AML-193 (cell line): ENCODE results near the gene CST8.

Experiments
- DNase-seq, 2 experiments: peaks; one replicate each; lab custom pipeline; 2025; lab: John Stamatoyannopoulos, UW

CST8 gene

DNA sequence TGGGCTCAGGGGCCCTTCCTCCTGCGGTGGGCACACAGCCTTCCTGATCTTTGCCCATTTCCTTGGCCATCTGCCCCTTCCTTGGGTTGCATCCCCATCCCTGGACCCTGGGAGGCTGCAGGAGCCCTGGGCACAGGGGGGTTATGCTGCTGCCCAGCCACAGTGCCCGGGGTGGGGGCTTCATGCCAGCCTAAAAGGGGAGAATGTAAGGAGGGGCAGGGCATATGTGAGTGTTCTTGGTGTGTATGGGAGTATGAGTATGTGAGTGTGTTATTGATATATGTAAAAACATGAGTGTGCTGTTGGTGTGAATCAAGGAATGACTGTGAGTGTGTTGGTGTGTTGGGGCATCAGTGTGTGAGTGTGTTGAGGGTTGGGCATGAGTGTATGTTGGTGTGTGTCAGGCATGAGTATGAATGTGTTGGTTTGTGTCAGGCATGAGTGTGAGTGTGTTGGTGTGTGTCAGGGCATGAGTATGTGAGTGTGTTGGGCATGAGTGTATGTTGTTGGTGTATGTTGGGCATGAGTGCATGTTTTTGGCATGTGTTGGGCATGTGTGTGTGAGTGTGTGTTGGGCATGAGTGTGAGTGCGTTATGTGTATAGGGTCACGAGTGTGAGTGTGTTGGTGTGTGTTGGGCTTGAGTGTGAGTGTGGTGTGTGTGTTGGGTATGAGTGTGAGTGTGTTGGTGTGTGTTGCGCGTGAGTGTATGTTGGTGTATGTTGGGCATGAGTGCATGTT is 14.7 kb upstream of the CST8 start:
- DNase-seq, result no peak

DNA sequence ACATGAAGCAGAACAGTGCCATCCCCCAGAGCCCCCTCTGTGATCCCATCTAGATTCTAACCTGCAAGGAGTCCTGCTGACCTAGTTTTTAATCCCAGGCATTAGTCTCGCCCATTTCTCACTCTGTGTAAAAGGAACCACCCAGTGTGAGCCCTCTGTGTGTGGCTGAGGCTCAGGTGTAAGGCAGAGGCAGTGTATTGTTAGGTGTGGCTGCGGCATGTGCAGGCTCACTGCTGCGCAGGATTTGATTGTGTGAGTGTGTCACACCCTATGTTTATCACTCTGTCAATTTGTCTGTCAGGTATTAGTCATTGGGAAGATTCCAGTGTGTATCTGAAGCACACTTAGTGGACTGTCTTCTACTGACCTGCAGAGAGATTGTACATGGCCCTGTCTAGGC is 13.7 kb upstream of the CST8 start:
- no peak for DNase-seq

DNA sequence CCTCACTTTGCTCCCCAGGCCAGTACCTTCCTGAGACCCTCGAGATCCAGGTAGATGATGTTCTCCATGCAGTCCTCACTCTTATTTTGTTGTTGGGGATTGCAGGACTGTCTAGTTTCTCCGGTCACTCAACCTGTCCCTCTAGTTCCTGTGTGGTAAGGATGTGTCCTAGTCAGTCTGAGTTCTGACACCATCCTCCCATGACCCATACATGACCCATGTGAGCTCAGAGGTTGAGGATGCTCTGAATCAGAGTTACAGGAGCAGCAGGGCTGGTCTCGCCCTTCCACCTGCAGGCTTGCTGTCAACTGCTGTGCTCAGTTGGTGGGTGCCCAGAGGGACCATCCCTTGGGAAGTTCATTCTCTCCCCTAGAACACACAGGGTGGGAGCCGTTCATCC is 11.9 kb upstream of the CST8 start:
- no peak for DNase-seq

DNA sequence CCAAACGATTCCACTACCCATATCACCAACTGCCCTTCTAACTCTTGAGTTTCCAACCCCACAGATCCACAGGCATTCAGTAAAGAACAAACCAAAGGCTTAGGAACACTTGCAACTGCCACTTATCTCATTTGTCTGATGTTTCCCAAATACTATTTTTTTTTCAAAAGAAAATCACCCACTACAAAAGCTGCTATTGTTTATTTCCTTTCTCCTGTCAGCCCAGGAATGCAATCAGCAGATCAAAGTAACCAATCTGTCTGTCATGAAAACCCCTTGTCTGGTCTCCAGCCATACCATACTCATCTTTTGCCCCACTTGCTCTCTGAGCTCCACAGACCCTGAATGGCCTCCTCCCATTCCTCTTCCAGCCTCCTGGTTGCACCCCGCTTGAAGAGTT is 8.8 kb upstream of the CST8 start:
- no peak for DNase-seq

DNA sequence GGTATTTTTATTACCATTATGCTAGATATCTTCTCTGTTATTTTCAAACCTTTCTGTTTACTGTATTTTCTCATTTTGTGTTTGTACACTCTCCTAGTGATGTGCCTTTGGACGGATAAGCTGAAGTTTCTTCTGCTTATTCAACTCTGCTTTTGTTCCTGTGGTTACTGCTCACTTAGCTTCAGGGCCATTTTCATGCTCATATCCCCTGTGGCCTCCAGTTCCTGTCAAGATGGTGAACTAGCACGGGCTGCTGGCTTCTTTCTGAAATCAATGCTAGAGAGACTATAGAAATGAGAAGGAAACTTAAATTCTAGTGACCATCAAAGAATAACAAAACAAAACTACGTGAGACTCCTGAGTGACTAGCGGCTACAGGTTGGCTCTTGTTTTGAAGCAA is 6.8 kb upstream of the CST8 start:
- DNase-seq, result no peak

DNA sequence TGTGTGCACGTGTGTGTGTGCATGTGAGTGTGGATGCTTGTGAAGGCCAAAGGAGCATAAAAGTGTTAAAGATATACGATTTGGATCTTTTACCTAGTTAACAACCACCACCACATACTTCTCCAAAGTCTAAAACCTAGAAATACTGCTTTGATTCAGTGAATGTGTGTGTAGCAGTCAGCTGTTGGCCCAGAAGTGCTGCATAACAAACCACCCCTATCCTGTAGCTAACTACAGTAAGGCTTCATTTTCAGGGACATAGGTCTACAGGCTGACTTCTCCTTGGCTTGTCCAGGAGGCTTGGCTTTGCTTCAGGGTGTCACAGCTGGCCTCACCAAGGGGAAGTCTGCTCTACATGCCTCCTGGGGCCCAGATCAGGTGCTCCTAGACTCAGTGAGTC is 2.4 kb upstream of the CST8 start:
- no peak for DNase-seq

DNA sequence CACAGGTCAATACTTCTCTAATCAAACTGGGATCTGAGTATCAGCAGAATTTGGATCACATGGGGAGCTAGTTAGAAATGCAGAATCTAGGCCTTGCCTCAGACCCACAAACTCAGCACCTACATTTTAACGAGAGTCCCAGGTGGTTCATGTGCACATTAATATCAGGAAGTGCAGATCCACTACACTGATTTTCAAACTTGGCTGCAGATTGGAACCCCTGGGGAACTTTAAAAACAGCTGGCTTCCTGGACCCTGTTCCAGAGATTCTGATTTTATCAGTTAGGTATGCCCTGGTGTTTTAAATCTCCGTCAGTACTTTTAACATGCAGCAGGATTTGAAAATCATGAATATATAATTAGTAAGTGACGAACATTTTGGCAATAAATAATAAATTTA is 1.9 kb upstream of the CST8 start:
- no peak for DNase-seq

DNA sequence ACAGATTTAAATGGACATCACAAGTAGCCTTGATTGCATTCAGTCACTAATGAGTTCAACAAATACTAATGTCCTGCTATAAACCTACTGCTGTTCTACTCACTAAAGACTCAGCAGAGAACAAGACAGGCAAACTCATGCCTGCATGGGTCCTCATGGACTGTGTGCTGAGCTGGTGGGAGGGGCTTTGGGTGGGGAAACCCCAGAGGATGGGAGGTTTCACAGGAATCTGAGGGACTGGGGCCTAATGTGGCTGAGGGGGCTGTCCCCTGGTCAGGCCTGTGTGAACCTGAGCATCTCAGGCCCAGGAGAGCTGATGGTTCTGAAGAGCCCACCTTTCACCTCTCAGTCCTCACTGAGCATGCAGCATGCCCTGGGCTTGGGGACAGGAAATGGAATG is 1.4 kb downstream of the CST8 start:
- no peak for DNase-seq

DNA sequence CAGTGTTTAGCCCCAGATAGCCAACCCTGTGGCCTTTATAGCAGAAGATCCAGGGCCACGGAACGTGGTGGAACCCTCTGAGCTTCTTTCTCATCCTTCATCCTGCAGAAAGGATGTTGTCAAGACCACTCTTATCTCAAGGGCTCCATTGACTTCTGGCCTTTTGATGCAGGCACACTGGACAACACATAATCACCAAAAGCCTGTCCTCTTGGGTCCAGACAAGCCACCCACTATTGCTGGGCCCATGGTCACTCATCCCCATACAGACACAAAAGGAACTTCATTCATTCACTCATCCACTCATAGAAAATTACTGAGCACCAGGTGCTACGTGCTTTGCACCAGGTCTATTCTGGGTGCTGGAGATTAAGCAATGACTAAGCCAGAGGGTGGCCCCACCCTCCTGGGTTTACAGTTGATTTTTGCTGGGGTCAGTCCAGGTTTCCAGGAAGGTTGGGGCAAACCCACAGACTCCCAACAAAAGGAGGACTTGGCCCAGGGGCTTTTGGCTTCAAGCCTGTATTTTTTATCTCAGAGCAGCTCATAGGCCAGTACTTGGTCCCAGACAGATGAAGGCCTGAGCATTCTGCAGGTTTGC is 2.4 kb downstream of the CST8 start:
- no peak for DNase-seq

DNA sequence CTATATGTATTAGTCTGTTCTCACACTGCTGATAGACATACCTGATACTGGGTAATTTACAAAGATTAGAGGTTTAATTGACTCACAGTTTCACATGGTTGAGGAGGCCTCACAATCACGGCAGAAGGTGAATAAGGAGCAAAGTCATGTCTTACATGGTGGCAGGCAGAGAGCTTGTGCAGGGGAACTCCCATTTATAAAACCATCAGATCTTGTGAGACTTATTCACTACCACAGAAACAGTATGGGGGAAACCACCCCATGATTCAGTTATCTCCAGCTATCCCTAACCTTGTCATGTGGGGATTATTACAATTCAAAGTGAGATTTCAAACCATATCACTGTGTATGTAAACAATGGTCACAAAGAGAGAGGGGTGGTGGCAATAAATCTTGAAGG is 6.6 kb downstream of the CST8 start:
- DNase-seq, result no peak

DNA sequence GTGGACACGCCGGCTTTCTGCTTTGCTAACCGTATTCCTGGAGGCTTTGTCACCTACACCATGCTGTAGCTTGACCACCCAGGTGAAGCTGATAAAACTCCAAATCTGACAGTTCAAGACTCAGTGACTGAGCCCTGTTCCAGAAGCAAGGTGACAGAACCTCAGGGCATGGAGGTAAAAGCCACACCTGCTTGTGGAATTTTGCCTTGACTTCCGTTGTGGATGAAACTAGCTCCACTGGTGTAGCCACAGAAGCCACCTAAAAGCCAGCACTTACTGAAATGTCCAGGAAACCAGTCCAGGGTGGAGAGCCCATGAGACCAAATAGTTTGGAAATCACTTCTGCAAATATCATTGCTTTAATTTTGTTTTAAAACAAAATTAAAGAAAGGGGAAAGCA is 11.0 kb downstream of the CST8 start:
- no peak for DNase-seq

DNA sequence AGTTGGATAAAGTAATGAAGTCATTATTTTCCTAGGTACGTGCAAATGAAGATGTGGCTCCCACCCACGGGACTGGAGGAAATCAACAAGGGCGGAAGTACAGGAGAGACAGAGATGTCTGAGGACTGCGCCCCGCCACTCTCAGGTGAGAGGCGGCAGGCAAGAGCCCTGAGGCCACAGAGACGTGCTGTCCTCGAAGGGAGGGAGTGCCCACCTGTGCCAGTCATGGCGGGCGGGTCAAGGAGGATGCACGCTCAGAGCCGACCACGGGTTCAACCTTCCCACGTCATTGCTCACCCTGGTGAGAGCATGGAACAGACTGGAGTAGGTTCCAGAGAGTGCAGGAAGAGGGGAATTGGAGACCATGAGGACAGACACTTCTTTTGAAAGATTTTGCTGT is 12.7 kb downstream of the CST8 start:
- DNase-seq, result no peak

DNA sequence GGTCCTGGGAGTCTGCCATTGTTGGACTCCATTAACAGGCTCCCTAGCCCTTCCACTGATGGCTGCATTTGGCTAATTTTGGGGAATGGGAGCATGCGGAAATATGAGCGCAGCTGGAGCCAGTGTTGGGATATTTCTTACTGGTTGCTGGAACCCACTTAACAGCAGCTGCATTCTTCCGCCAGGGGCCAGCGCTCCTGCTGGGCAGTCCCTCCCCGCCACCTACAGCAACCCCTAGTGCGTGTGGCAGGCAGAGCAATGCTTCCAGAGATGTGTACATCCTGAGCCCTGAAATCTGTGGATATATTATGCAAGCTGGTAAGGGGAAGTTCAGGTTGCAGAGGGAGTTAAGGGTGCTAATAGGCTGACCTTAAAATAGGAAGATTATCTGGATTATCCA is 16.4 kb downstream of the CST8 start:
- DNase-seq, result no peak

DNA sequence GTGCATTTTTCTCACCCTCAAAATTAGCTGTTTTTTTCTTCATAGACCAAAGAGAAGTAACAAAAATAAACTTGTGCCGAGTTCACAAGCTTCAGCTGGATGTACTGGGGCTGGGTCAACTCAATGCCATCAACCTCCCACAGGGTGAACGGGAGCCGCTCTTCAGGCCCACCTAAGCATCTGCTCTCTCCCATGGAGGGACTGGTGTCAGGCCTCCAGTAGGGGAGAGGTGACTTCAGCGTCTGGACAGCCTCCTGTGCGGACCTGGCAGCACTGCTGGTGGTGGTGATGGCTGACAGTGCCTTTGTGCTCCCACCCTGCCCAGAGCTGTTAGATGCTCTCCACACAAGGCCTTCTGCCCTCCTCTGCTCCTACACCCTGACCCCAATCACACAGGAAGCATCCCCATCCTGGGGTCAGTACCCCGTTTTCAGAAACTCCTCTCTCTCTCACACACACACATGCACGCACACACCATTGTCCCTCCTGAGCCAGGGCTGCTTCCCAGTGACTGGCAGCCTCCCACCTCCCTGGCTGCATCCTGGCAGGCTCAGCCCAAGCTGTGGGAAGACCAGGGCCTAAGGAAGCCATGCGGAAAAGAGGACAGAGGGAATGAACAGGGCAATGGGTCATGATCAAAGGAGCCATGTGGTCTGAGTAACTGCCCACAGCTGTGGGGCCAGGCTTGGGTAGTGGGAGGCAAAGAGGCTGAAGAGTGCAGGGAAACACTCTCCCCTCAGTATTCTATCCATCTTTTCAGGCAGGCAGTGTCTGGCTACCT is 17.7 kb downstream of the CST8 start:
- no peak for DNase-seq

DNA sequence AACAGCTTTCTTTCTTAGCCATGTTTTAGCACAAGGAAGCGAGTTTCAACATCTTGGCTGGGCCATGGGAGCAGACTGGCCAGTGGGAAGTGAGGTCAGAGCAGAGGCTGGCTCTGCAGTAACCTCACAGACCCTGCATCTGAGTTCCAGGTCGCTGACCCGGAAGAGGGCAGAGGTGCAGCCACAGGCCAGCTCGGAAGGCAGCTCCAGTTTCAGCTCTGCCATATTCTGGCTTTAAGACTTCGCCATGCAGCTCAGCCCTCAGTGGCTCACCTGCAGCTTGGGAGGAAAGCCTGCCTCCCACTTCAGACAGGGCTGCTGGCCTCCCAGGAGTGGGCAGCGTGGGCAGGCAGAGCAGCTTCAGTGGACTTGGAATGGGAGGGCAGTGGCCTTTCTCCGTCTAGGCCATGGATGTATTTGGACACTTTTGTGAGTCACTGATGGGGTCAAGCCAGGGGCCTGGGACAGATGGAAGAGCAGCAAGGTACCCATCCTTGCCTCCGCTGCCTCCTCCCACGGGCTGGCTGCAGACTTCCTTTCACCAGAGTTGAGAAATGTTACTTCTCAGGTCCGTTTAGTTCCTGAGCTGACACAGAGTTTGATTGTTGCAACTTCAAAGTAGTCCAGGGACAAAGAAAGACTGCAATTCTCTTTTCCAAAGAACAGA is 18.5 kb downstream of the CST8 start:
- DNase-seq, result no peak

DNA sequence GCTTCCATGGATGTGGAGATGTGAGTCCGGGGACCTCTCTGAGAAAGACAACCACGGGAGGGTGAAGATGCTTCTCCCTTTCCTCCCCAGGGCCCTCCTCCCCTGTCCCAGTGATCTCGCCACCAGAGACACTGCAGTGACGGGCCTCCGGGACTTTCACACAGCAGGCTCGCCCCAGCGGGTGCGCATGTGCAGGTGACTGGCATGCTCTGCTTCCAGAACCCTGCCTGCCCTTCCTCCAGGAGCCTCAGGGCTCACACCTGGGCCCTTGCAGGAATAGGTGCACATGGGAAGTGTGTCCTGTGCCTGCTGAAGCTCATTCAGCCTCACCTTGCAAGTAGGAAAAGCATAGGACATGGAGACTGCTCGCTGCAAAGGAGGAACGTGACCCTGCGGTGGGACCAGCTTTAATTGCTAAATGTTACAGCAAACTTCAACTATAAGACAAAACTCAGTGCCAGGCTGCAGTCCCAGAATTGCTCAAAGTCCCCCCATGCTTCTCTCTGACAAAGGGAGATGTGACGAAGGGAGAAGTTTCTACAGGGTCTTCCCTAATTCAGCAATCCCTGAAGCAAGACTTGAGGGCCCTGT is 19.2 kb downstream of the CST8 start:
- DNase-seq, result no peak

DNA sequence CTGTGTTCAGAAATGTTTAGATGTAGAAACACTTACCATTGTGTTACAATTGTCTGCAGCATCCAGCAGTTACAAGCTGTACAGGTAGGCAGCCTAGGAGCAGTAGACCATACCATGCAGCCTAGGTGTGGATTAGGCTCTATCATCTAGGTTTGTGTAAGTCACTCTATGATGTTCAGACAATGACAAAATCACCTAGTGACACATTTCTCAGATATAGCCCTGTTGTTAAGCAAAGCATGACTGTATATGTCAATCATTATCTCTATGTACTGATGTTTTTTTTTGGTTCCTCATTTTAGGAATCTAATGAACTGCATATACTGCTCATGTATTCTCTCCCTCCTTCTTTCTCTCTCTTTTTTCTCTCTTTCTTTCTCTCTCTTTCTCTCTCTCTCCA is 22.2 kb downstream of the CST8 start:
- no peak for DNase-seq

DNA sequence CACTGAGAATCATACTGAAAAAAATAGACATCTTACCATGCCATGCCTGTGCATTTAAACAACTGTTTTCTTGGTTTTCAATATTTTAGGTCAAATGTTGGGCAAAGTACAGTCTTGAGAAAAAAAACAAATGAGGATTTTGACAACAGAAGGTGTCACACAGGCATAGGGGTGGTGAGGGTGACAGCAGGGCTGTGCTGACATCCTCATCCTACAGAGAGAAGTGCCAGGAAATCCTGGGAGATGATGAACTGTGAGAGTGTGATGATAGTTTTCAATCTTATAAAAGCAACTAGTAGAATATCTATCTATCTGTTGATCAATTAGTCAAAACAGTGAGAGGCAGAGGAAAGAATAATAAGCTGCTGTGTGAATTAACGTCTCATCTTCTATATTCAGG is 23.9 kb downstream of the CST8 start:
- DNase-seq, result no peak

DNA sequence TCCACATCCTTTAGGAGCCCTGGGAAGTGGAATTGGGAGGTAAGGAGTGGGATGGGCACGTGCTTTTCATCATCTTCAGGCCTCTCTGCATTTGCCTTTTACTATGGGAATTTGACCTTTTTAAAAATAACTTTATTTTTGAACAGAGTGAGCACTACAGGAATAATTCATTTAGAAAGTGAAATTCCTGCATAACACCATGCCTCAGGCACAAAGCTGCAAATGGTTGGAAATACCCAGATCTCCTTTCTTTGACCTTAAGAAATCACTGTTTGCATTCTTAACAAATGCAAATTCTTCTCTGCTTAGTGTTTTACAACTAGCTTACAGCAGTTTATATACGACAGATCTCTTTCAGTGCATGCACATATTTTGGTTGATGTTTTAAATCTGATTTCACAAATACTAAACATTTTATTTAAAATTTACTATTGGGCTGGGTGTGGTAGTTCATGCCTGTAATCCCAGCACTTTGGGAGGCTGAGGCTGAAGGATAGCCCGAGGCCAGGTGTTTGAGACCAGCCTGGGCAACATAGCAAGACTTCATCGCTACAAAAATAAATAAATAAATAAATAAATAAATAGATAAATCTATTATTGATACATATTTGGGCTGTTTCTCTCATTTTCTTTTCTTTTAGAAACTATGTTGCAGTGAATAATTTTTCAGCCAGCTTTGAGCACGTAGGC is 24.5 kb downstream of the CST8 start:
- DNase-seq, result no peak

DNA sequence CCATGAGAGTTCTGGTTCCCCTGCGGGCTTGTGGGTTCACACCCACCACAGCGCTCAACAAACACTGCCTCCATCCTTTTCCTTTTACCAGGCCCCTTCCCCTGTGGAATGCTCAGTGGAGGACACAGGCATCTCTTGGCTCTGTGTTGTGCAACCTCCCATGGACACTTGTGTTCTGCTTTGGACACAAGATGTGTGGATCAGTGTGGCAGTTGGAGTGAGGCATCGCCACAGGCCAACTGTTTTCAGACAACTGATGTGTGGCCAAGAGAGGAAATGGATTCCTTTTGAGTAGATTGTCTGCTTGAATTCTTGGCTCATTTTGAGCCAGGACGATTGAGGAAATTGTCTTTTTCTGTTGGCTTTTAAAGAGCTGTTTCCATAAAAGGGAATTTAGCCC is 26.8 kb downstream of the CST8 start:
- DNase-seq, result no peak

DNA sequence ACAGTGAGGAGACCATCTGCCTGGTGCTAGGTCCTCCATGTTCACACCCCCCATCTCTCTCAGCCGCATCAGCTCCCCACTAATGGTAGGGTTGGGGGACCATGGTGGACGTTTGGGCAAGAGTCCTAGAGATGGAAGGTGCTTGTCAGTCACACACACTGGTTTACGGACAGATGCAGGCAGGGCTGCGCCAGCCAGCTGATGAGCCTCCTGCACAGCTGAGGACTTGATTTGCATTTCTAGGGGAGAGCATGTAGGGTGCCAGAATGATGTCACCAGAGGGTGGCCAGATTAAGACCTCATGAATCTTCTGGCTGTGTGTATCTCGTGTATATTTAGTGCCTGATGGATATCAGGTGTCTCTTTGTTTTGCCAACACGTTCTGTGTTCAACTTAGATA is 28.6 kb downstream of the CST8 start:
- DNase-seq, result no peak

DNA sequence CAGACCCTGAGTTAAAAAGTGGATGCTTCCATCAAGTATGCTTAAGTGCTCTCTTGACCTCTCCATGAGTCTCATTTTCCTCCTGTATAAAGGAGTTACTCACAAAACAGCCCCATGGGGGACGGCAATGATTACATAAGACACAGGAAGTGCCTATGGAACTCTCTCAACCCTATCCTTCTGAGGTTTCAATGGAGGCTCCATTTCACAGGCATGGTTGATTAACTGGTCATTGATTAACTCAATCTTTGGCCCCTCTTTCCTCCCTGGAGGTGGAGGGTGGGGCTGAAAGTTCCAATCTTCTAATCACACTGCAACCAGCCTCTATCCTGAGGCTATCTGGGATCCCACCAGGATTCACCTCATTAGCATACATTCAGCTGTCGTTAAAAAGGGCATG is 29.3 kb downstream of the CST8 start:
- DNase-seq, result no peak
